GM19240 (cell line): Measurements from ENCODE around the gene NOS2.
"Not testable (repeated sequence)": the region's sequence is repeated elsewhere in the genome, so short reads cannot be mapped to it uniquely, and the experiment has no call there.

ENCODE experiments used
- DNase-seq: peaks from one replicate; pipeline ENCODE4 v3.0.0; 2011; ENCODE audit warnings: low spot score; ENCODE audit not compliant: insufficient read length

The NOS2 gene

DNA sequence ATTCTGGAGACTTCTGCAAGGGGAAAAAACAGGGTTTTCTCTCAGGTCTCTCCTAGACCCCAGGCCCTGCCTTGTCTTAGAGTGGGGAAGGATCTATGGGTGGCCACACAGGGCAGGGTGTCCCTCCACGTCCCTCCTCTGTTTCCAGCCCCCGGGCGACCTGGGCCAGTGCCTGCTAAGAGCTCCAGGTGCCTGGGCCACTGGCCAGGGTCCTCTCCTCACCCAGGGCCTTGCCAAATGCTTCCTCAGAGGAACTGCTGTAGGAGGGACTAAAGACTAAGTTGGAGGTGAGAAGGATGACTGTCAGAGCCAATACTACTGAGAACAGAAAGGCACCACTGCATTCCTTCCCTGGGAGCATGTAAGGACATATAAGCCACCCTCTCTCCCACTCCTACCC lies 11.4 kb downstream of the NOS2 start:
- no peak for DNase-seq

DNA sequence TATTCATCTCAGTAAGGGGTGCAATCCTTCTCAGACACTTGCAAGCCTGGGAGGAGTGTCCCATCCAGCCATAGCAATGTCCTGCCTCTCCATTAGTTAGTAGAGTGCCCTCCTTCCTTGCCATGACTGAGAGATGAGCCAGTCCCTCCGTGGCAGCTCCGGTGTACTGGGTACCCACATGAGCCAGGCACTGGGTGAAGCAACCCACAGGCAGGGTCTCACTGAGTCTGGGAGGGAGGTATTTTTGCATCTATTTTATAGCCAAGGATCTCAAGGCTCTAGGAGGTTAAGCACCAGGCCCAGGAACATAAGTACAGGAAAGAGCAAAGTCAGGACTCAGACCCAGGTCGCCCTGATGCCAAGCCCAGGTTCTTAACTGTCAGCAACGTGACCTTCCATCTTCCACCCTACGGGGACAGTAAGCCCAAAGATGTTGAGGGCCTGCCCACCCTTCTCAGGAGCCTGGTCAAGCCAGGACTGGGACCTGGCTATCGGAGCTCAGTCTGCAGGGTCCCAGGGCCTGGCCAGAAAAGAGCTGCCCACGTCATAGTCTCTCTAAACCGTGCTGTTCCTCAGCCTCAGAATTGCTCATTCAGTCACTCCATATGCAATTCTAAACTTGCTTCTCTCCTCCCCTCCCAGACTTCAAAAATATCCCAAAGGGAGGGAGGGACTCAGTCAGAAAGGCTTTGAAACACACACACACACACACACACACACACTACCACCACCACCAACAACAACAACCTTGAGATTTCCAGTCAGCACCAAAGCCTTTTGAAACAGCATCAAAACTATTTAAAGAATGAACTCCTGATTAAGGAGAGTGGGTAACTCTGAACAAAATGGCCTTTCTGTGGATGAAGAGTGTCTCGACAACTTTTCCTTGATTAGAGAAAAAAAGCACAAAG lies 16.6 kb downstream of the NOS2 start:
- no peak for DNase-seq

DNA sequence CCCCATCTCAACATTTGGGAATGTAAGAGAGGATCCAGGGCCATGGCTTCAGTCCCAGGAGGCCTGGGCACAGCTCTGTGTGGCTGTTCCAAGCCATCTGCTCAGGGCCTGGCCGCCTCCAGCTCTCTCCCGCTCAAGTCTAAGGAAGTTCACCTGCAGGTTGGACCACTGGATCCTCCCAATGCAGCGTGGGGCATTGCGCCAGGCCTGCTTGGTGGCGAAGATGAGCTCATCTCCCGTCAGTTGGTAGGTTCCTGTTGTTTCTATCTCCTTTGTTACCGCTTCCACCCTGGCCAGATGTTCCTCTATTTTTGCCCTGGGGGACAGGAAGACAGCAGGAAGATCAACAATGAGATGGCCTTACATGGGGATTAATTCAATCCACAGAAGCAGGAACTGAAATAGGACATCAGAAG lies 17.5 kb downstream of the NOS2 start:
- no peak for DNase-seq

GRCh38 chr17:27780828-27781404 lies 19.4 kb downstream of the NOS2 start:
- DNase-seq: no peak

- DNase-seq: no peak
Measured at GRCh38 chr17:27780092-27780827, 20.1 kb downstream of the NOS2 start.

- DNase-seq: no peak
Measured at GRCh38 chr17:27778183-27778582, 22.1 kb downstream of the NOS2 start.

GRCh38 chr17:27776882-27777624 lies 23.3 kb downstream of the NOS2 start:
- no peak for DNase-seq

DNA sequence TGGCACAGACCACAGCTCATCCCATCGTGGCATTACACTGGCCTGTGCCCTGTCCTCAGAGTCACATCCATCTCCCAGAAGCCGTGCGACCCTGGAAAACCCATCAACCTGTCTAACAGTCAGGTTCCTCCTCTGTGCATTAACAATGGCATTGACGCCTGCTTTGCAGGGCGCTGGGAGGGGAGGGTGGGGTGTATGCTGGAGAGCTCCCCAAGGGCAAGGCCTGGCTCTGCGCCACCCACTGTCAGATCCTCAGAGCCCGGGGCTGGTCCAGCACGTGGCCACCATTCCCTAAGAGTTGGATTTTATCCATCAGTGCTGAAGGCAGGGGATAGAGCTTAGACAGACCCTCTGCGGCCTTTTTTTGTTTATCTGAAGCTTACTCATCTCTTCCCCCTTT lies 28.7 kb downstream of the NOS2 start:
- DNase-seq: no peak

DNA sequence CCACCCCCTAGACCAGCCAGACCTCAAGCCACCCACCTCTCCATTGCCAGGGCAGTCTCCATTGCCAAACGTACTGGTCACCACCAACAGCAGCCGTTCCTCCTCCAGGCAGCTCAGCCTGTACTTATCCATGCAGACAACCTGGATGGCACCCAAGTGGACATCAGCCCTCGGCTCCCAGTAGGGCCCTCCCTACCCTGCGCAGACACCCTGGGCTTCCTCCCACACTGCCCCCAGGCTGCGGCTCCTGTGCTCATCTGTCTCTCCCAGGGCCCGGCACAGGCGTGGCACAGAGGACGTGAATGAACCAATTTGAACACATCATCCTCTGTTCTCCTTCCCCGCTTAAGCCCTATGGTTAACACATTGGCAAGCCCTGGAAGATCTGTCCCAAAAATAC lies 29.5 kb downstream of the NOS2 start:
- DNase-seq: no peak

- no peak for DNase-seq
Measured at GRCh38 chr17:27768858-27769410, 31.4 kb downstream of the NOS2 start.

- DNase-seq: no peak
Measured at GRCh38 chr17:27766438-27766837, 33.9 kb downstream of the NOS2 start.

DNA sequence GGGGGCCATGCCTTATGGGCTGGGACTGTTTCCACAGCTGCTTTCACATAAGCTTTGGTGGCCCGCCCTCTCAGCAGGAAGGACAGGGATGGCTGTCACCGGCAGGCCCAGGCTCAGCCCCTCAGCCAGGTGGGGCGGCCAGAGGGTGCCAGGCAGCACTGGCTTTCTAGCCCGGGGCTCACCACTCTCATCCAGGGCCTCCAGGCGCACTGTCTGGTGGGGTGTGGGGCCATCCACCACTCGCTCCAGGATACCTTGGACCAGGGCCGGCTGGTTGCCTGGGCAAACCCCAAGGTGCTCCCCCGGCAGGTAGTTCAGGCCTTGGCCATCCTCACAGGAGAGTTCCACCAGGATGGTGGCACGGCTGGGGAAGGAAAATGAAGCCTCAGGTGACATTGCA lies 35.0 kb downstream of the NOS2 start:
- no peak for DNase-seq

- no peak for DNase-seq
Measured at GRCh38 chr17:27764589-27764988, 35.7 kb downstream of the NOS2 start.

DNA sequence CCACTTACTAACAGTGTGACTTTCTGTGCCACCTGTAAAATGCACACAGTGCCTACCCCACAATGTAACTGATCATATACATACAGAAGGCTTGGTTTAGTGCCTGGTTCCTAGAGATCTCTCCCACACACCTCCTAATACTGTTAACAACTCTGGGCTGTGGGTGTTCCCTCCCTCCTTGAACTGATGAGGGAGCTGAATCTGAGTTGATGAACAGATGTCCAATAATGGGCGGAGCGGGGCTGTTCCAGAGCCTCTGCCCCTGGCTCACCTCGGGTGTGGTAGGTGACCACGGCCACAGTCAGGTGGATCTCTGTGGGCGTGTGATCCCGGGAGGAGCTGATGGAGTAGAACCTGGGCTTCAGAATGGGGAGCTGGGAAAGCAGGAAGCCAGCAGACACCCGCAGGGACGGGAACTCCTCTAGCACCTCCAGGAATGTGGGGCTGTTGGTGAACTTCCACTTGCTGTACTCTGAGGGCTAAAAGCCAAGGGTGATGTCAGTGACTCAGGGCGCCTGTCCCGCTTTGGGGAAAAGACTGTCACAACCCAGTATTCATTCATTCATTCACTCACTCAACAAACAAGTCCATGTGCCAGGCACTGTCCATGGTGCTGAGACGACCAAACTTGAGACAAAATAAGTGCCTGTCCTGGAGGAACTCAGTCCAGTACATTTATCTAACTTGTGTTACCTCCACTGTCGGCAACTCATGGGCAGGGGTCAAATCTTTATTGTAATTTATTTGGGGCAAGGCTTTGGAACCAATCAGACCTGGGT lies 37.6 kb downstream of the NOS2 start:
- DNase-seq: no peak

DNA sequence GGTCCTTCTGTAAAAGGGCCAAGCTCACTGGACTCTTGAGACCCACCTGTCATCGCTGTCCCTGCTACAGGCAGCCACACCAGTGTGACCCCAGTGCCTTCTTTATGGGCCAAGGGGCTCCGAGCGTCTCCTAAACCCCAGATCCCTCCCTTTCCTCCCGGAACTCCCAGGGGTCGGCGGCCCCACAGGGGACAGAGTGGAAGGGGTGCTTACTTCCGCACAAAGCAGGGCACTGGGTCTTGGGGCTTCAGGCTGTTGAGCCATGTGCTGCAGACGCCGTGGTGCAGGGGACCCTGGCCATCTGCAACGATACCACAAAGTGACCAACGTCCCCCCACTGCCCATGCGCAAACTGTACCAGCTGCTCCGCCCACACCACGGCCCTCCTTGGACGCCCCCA lies 39.4 kb downstream of the NOS2 start:
- DNase-seq: not testable (repeated sequence)

DNA sequence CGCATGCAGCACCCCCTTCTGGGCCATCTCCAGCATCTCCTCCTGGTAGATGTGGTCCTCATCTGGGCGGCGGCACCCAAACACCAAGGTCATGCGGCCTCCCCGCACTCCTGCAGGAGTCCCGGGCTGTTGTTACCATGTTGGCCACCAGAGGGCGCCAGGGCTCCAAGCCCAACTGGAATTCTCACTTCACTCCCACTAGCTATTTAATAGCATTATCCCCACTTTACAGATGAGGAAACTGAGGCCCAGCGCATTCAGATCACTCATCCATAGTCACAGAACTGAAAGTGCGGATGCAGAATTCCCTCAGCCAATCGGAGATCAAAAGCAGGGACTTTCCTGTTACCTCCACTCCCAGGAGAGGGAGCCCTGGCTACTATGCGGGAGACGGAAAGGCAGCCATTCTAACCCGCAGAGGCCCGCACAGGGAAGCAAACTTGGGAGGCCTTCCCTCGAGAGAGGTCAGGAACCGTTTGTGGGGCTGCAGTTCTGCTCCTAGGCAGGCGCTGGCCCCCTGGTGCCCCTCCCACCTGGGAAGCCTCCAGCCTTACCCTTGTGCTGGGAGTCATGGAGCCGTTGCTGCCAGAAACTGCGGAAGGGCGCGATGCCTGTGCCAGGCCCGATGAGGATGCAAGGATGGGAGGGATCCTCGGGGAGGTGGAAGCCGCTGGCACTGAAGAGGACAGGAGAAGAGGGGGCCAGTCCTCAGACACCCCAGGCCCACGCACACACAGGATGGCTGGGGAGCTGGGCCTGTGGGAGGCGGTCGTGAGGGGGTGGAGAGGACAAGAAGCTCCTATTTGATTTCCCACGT lies 40.1 kb downstream of the NOS2 start:
- DNase-seq: peak; percentile 30

DNA sequence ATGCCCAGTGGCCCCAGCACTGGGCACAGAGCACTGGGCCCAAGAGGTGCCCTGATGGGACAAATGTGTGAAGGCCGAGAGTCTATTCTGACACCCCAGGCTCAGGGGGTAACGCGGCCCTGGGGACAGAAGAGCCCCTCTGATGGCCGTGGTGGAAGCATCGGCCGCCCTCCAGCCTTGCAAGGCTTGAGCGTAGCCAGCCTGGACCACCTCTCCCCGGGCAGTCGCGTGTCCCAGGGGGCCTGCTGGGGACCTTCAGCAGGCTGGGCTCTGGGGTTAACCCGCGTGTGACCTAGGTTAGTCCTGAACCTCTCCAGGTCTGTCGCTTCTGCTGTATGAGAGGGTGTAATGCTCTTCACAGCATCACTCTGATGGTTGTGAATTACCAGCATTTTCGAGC lies 40.8 kb downstream of the NOS2 start:
- DNase-seq: no peak

DNA sequence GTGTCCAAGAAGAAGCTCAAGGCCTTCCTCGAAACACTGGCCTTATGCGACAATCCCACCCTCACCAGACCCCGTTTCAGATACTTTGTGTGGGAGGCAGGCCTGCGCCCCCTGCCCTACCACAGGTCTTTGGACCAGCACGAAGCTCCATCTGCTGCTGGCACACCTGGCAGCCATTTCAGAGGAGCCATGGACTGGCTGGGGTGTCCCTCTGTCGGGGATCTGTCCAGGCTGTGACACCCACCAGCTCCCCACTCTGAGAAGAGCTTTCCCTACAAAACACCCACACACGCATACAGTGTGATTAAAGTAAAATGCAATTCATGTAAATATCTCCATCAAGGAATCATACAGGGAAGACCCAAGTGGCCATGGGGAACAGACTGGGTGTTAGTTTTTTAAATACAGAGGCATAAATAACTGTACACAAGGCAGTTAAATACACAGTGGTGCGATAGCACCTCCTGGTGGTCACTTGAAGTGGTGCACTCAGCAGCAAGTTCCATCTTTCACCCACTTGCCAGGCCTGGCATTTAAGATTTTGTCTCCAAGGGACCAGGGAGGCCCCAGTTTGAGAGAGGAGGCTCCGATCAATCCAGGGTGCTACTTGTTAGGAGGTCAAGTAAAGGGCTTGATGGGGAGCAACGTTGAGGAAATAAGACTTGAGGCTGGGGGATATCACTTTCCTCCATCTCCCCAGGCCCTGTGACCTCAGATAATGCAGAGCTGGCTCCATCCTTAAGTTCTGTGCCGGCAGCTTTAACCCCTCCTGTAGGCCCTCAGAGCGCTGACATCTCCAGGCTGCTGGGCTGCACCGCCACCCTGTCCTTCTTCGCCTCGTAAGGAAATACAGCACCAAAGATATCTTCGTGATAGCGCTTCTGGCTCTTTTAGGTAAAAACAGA lies 43.6 kb downstream of the NOS2 start:
- no peak for DNase-seq
